ENCODE results near the gene LHX1. TPM values are rescaled to one million over a fixed set of nuclear protein-coding genes. Genes with fewer than 3 reads are reported as not detected.
A peak's percentile ranks its signal among the peaks of the same experiment; 100 is the strongest.

The LHX1 gene
- total and polyA plus RNA-seq, 2 of the 8 experiments (the other 6 are each of a cell fraction or from before 2014, with no cell fraction given), result 0.26 to 0.93 TPM

- TF ChIP-seq CHD1 (IDR thresholded peaks at IDR 0.05; ENCODE audit: low read depth, low read length), result no peak
- peak; percentile 71 for TF ChIP-seq ATF3 (IDR thresholded peaks at IDR 0.05; ENCODE audit: insufficient read depth, low read depth, low read length)
- no peak for TF ChIP-seq EP300 (IDR thresholded peaks at IDR 0.05; ENCODE audit: borderline replicate concordance in 1 of 2, low read depth in 2 of 2, low read length in 2 of 2)
- peak; percentile 59; the same call in 1 of the 2 replicates for TF ChIP-seq TAF1 (IDR thresholded peaks at IDR 0.05; ENCODE audit: low read depth, low read length)
- TF ChIP-seq MAFK (IDR thresholded peaks at IDR 0.05; ENCODE audit: low read depth, low read length), result no peak
- no peak for TF ChIP-seq SP2 (IDR thresholded peaks at IDR 0.05; ENCODE audit: low read length)
- TF ChIP-seq KDM1A (IDR thresholded peaks at IDR 0.05; ENCODE audit: borderline replicate concordance, low read length), result peak; percentile 16; the same call in 1 of the 2 replicates
- TF ChIP-seq CTBP2 (IDR thresholded peaks at IDR 0.05; ENCODE audit: borderline replicate concordance, insufficient read depth, insufficient read length, low read length), result no peak
- TF ChIP-seq ASH2L (IDR thresholded peaks at IDR 0.05; ENCODE audit: low read length), result peak; percentile 97
- TF ChIP-seq KDM4A (IDR thresholded peaks at IDR 0.05; ENCODE audit: low read depth, low read length, severe bottlenecking), result peak; percentile 87
- no peak for TF ChIP-seq RAD21 (IDR thresholded peaks at IDR 0.05 in 1 of 2, conservative IDR thresholded peaks at IDR 0.05 in 1 of 2; ENCODE audit: low read depth in 2 of 2, low read length in 2 of 2)
- TF ChIP-seq JUN (IDR thresholded peaks at IDR 0.05; ENCODE audit: low read depth, low read length), result no peak
- TF ChIP-seq ATF2 (IDR thresholded peaks at IDR 0.05; ENCODE audit: low read length), result no peak
- peak; percentile 6 for TF ChIP-seq NANOG (IDR thresholded peaks at IDR 0.05; ENCODE audit: insufficient read depth, low read depth, low read length, poor library complexity, severe bottlenecking)
- no peak; the same call in 1 of the 2 replicates for TF ChIP-seq EGR1 (IDR thresholded peaks at IDR 0.05; ENCODE audit: borderline replicate concordance, low read depth, low read length)
- TF ChIP-seq GABPA (IDR thresholded peaks at IDR 0.05; ENCODE audit: borderline replicate concordance, insufficient read depth, low read length), result no peak
- 0 out of 2 replicates have a peak, but pooled peaks have one; percentile 60 for TF ChIP-seq TBP (IDR thresholded peaks at IDR 0.05; ENCODE audit: low read depth, low read length)
- no peak for TF ChIP-seq CEBPB (IDR thresholded peaks at IDR 0.05; ENCODE audit: low read depth, low read length)
- peak in 1 of 2 experiments; percentile 64; a peak in 1 of 3 replicates for TF ChIP-seq POLR2A (IDR thresholded peaks at IDR 0.05; ENCODE audit: control extremely low read depth in 1 of 2, low read depth in 2 of 2, low read length in 2 of 2)
- TF ChIP-seq HDAC6 (IDR thresholded peaks at IDR 0.05; ENCODE audit: low read depth, low read length), result no peak
Observed at GRCh38 chr17:36948717-36949460, 11.6 kb downstream of the LHX1 start, which contains the start of gene AATF (continued).

Measured in H1 (cell line).